Measurements from ENCODE around the gene FBXO30. TPM values are rescaled to one million over a fixed set of nuclear protein-coding genes. Genes with fewer than 3 reads are reported as not detected.

The FBXO30 gene
- total RNA-seq, result 10 to 100 TPM; 12.7 to 14.0 (median 13.4) TPM
- polyA plus RNA-seq, result 6.7 TPM
- long read RNA-seq, donor 1, full-length matches to known transcripts, result 65 of 77 reads
- long read RNA-seq, donor 1, partial matches to known transcripts, result 7 of 77 reads
- long read RNA-seq, donor 1, other reads (novel, unspliced or antisense), result 5 of 77 reads
- long read RNA-seq, donor 2, full-length matches to known transcripts, result 25 of 31 reads
- long read RNA-seq, donor 2, partial matches to known transcripts, result 5 of 31 reads
- long read RNA-seq, donor 2, other reads (novel, unspliced or antisense), result 1 of 31 reads
- long read RNA-seq, donor 3, full-length matches to known transcripts, result 74 of 86 reads
- long read RNA-seq, donor 3, partial matches to known transcripts, result 7 of 86 reads
- long read RNA-seq, donor 3, other reads (novel, unspliced or antisense), result 5 of 86 reads
- long read RNA-seq, donor 4, full-length matches to known transcripts, result 13 of 14 reads
- long read RNA-seq, donor 4, partial matches to known transcripts, result 1 of 14 reads
- long read RNA-seq, donor 4, other reads (novel, unspliced or antisense), result 0 of 14 reads

DNA sequence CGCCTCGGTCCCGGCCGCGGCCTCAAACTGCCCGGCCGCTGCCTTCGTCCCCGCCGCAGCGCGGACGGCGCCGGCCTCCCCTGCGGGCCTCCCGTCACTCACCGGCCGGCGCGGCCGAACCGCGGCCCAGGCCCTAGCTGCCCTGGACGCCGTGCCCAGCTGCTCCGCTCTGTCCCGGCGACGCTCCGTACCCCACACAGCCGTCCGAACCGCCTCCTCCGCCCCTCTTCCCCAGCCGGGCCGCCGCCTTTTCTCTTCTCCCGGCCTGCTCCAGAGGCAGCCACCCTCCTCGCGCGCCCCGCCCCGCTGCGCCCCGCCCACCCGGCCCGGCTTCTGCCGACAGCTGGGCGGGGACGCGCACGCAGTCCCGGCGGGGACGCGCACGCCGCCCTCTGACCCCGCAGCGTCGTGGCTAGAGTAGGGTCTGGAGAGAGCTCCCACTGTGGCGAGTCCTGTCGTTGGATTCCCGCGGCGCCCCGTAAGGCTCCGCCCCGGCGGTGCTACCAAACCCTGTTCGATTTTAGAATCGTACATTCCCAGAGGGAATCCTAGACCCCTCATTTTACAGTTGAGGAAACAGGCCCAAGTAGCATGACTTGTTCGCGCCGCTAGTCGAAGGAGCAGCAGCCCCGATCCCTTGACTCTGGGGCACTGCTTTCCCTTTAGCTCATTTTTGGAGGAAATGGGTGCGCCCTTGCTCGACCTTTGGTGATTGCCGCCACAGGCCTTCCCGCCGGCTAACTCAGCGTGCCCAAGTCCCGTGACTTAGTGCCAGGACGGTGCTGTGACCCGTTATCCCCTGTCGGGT lies at the start of gene FBXO30:
Gene FBXO30, minus strand, starts transcription at position 295 of the 808 bp plus-strand sequence. CDS start 8,390 bp downstream, outside the sequence.
- under 1% methylated on average over 88 of the region's 88 CpGs for WGBS
- Histone ChIP-seq H3K4me1 (ENCODE audit: control insufficient read depth, insufficient read depth, low read length) (peaks cover under 1% of the 10 kb centered on the region), H3K27ac (ENCODE audit: low read length) (peak within 1 kb of the TSS; percentile 96), H3K9me3 (ENCODE audit: control insufficient read depth, low read length) (no peaks in the 10 kb centered on the region), H3K27me3 (ENCODE audit: control insufficient read depth, insufficient read depth) (no peaks in the 10 kb centered on the region), H3K4me3 (ENCODE audit: low read length) (peak within 1 kb of the TSS; percentile 73)
- DNase-seq (peak; percentile 89 to 97 (median 96)), ATAC-seq (peak; percentile 98 to 99)
- intact Hi-C loops (cut with DNase I), result loop anchor here in 2 of 4 donors (5.0 to 10.0 kb wide), 2 partner anchors 70 to 77 kb away; partner anchors contain the start of gene EPM2A (in 2 of the 2)

- no peak for ATAC-seq
- WGBS, result 80% methylated on average over 2 of the region's 2 CpGs
Observed at GRCh38 chr6:145863988-145864616, 49.5 kb upstream of the FBXO30 start.

DNA sequence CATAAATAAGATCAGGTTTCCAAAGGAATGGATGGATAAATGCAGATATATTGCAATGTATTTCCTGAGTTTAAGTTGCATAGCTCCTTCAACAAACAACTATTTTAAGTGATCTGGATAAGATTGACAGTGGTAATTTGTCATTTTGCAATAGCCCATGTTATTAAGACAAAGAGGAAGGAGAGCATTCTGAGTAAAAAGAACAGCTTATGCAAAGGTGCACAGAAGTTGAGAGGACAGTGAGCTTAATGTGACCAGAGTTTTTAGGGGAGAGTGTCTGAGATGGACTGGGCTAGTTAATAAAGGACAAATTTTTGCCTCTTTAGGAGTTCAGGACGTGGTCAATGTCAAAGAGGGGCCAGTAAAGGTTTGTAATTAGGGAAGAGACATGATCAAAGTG lies 48.8 kb upstream of the FBXO30 start:
- 85% methylated on average over 1 of the region's 1 CpG for WGBS
- DNase-seq, result no peak
- no peak overlapping the region for H3K4me3 ChIP-seq (ENCODE audit: low read length)
- ATAC-seq, result no peak
- H3K27ac ChIP-seq (ENCODE audit: low read length), result no peak overlapping the region
- intact Hi-C loops (cut with DNase I), result no loop called here
- H3K27me3 ChIP-seq (ENCODE audit: control insufficient read depth, insufficient read depth), result no peaks in the 10 kb centered on the region
- H3K4me1 ChIP-seq (ENCODE audit: control insufficient read depth, insufficient read depth, low read length), result peaks cover 2% of the 10 kb centered on the region
- no peaks in the 10 kb centered on the region for H3K9me3 ChIP-seq (ENCODE audit: control insufficient read depth, low read length)

More at GRCh38 chr6:145863988-145864616, 49.5 kb upstream of the FBXO30 start:
- no peaks in the 10 kb centered on the region for H3K27me3 ChIP-seq (ENCODE audit: control insufficient read depth, insufficient read depth)
- intact Hi-C loops (cut with DNase I), result no loop called here
- H3K4me1 ChIP-seq (ENCODE audit: control insufficient read depth, insufficient read depth, low read length), result peaks cover 2% of the 10 kb centered on the region
- H3K4me3 ChIP-seq (ENCODE audit: low read length), result no peak overlapping the region
- no peak overlapping the region for H3K27ac ChIP-seq (ENCODE audit: low read length)
- no peak for DNase-seq
- H3K9me3 ChIP-seq (ENCODE audit: control insufficient read depth, low read length), result no peaks in the 10 kb centered on the region

- H3K4me1 ChIP-seq (ENCODE audit: control insufficient read depth, insufficient read depth, low read length), result peaks cover 2% of the 10 kb centered on the region
Observed at GRCh38 chr6:145860562-145860961, 46.0 kb upstream of the FBXO30 start.

GRCh38 chr6:145850671-145851070 lies 36.1 kb upstream of the FBXO30 start:
- ATAC-seq (peak; percentile 46 to 86), DNase-seq (no peak)
- peaks cover 3% of the 10 kb centered on the region for H3K4me1 ChIP-seq (ENCODE audit: control insufficient read depth, insufficient read depth, low read length)
- no peak overlapping the region for H3K27ac ChIP-seq (ENCODE audit: low read length)
- H3K27me3 ChIP-seq (ENCODE audit: control insufficient read depth, insufficient read depth), result no peaks in the 10 kb centered on the region
- H3K4me3 ChIP-seq (ENCODE audit: low read length), result no peak overlapping the region
- 51% methylated on average over 2 of the region's 2 CpGs for WGBS
- intact Hi-C loops (cut with DNase I), result no loop called here
- no peaks in the 10 kb centered on the region for H3K9me3 ChIP-seq (ENCODE audit: control insufficient read depth, low read length)

More at GRCh38 chr6:145860562-145860961, 46.0 kb upstream of the FBXO30 start:
- Histone ChIP-seq H3K4me3 (ENCODE audit: low read length) (no peak overlapping the region), H3K27me3 (ENCODE audit: control insufficient read depth, insufficient read depth) (no peaks in the 10 kb centered on the region), H3K9me3 (ENCODE audit: control insufficient read depth, low read length) (no peaks in the 10 kb centered on the region), H3K27ac (ENCODE audit: low read length) (no peak overlapping the region)
- DNase-seq, result no peak
- 99% methylated on average over 1 of the region's 1 CpG for WGBS
- no peak for ATAC-seq
- intact Hi-C loops (cut with DNase I), result no loop called here

DNA sequence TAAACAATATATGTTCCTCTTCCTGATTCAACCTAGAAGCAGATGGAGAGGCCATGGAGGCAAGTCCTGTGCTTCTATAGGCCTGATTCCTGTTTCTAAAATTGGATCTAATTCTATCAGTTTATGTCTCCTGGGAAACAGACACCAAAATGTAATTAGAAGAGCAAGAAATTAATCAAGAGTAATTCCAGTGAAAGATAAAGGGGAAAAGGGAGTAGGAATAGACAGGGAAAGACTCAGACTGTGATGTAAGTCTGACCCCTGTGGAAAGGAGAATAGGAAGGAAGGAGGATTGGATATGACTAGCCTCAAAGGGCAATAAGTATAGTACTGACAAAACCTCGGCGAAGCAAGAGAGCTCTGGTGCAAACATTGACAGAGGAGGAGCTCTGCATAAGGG lies 33.9 kb upstream of the FBXO30 start:
- H3K9me3 ChIP-seq (ENCODE audit: control insufficient read depth, low read length), result no peaks in the 10 kb centered on the region

GRCh38 chr6:145845557-145845956 lies 31.0 kb upstream of the FBXO30 start:
- ATAC-seq (no peak), DNase-seq (no peak)
- 75% methylated on average over 3 of the region's 3 CpGs for WGBS
- Histone ChIP-seq H3K9me3 (ENCODE audit: control insufficient read depth, low read length) (no peaks in the 10 kb centered on the region), H3K4me1 (ENCODE audit: control insufficient read depth, insufficient read depth, low read length) (peaks cover 7% of the 10 kb centered on the region), H3K27ac (ENCODE audit: low read length) (no peak overlapping the region), H3K27me3 (ENCODE audit: control insufficient read depth, insufficient read depth) (no peaks in the 10 kb centered on the region), H3K4me3 (ENCODE audit: low read length) (no peak overlapping the region)
- intact Hi-C loops (cut with DNase I), result no loop called here

More for the DNA sequence above, 33.9 kb upstream of the FBXO30 start:
- intact Hi-C loops (cut with DNase I), result no loop called here
- Histone ChIP-seq H3K27me3 (ENCODE audit: control insufficient read depth, insufficient read depth) (no peaks in the 10 kb centered on the region), H3K4me3 (ENCODE audit: low read length) (no peak overlapping the region), H3K27ac (ENCODE audit: low read length) (no peak overlapping the region), H3K4me1 (ENCODE audit: control insufficient read depth, insufficient read depth, low read length) (peaks cover 3% of the 10 kb centered on the region)
- ATAC-seq, result no peak
- DNase-seq, result no peak
- 54% methylated on average over 2 of the region's 2 CpGs for WGBS

- ATAC-seq (no peak), DNase-seq (no peak)
- Histone ChIP-seq H3K27me3 (ENCODE audit: control insufficient read depth, insufficient read depth) (no peaks in the 10 kb centered on the region), H3K9me3 (ENCODE audit: control insufficient read depth, low read length) (no peaks in the 10 kb centered on the region), H3K4me3 (ENCODE audit: low read length) (no peak overlapping the region), H3K4me1 (ENCODE audit: control insufficient read depth, insufficient read depth, low read length) (peaks cover 6% of the 10 kb centered on the region), H3K27ac (ENCODE audit: low read length) (no peak overlapping the region)
- intact Hi-C loops (cut with DNase I), result no loop called here
- WGBS, result 49% methylated on average over 4 of the region's 4 CpGs
Observed at GRCh38 chr6:145844933-145845540, 30.4 kb upstream of the FBXO30 start.

DNA sequence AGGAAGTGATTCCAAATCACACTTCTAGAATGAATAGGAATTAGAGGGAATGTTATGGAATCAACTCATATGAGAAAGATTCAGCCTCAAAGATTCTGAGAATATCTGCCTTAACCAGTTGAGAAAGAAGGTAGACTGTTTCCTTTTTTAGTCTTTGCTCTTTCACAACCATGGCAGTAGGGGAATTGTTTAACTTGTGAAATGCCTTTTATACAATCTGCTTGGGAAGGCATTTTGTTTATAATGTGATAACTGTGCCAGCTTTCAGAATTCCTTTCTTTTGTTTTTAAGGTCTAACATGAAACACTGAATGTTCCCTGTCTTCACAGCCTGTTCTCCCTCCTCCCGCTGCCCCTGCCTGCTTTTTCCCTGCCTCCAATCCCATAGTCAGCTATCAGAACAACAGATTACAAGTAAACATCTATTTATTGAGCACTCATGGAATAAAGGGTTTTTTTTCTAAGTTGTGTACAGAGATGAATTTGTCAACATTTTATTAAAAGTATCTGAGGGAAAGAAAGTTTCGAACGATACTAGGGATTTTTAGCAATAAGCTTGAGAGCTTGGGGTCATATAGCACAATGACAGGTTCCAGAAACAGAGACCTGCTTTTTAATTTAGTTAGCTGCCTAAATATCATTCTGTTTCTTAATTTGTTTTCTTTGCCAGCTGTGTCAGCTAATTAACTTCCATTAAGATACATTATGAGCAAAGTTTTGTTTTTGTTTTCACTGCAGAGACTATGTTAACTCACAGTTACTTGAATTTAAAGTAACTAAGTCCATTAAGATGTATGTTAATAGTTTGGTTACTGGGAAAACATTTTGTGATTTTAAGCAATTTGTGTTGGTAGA lies 28.3 kb upstream of the FBXO30 start:
- H3K4me1 ChIP-seq (ENCODE audit: control insufficient read depth, insufficient read depth, low read length), result peaks cover 4% of the 10 kb centered on the region
- 94% methylated on average over 3 of the region's 3 CpGs for WGBS

GRCh38 chr6:145841668-145842067 lies 27.1 kb upstream of the FBXO30 start:
- ATAC-seq, result no peak
- no peaks in the 10 kb centered on the region for H3K9me3 ChIP-seq (ENCODE audit: control insufficient read depth, low read length)
- no peak overlapping the region for H3K27ac ChIP-seq (ENCODE audit: low read length)
- DNase-seq, result no peak
- no peak overlapping the region for H3K4me3 ChIP-seq (ENCODE audit: low read length)
- H3K27me3 ChIP-seq (ENCODE audit: control insufficient read depth, insufficient read depth), result no peaks in the 10 kb centered on the region
- intact Hi-C loops (cut with DNase I), result no loop called here
- H3K4me1 ChIP-seq (ENCODE audit: control insufficient read depth, insufficient read depth, low read length), result peaks cover 4% of the 10 kb centered on the region
- 95% methylated on average over 2 of the region's 2 CpGs for WGBS

More for the DNA sequence above, 28.3 kb upstream of the FBXO30 start:
- intact Hi-C loops (cut with DNase I), result no loop called here
- DNase-seq (no peak), ATAC-seq (no peak)
- H3K4me3 ChIP-seq (ENCODE audit: low read length), result no peak overlapping the region
- H3K27ac ChIP-seq (ENCODE audit: low read length), result no peak overlapping the region
- no peaks in the 10 kb centered on the region for H3K27me3 ChIP-seq (ENCODE audit: control insufficient read depth, insufficient read depth)
- H3K9me3 ChIP-seq (ENCODE audit: control insufficient read depth, low read length), result no peaks in the 10 kb centered on the region
